HG02884 (cell line): Measurements from ENCODE around the gene SPECC1L.

Experiments used
- ATAC-seq: cut with Tn5 transposase; IDR thresholded peaks from one replicate; pipeline ENCODE4 v1.9.1; 2021; ENCODE audit warnings: mild to moderate bottlenecking, moderate library complexity; ENCODE audit not compliant: unreplicated experiment

SPECC1L gene

DNA sequence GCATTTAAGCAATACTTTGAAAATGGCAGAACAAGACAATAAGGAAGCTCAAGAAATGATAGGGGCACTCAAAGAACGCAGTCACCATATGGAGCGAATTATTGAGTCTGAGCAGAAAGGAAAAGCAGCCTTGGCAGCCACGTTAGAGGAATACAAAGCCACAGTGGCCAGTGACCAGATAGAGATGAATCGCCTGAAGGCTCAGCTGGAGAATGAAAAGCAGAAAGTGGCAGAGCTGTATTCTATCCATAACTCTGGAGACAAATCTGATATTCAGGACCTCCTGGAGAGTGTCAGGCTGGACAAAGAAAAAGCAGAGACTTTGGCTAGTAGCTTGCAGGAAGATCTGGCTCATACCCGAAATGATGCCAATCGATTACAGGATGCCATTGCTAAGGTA lies 51.9 kb downstream of the SPECC1L start:
- ATAC-seq = no peak

DNA sequence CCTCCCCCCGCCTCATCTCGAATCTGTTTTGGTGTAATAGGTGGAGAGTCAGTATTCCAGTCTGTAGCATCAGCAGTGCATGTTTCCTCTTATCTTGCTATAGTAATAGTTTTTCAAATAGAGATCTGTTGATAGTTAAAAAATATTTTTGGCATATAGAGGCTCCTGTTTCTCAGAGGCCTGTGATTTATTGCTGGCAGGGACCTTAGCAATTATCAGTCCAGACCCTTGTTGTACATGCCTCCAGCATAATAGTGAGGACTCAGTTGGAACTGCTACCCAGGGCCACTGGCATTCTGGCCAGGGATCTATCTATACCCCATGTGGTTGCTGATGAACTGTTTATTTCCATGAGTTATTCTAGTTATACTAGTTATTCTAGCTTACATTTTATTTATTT lies 52.6 kb downstream of the SPECC1L start:
- no peak for ATAC-seq

DNA sequence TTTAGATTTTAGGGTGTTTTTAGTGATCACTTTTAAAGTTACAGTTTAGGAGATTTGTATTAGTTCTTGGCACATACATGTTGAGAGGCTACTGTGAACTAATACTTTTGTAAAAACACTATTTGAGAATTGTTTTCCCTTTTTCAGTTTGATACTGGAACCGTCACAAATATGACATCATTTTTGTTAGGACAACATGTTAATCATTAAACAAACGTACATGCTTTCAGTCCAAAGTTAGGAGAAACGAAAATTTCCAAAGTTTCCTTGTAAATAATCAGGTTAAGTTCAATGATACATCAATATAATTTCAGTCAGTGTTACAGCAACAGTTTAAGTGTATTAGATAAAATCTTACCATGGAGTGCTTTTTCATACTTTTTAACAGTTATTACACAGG lies 53.1 kb downstream of the SPECC1L start:
- no peak for ATAC-seq

DNA sequence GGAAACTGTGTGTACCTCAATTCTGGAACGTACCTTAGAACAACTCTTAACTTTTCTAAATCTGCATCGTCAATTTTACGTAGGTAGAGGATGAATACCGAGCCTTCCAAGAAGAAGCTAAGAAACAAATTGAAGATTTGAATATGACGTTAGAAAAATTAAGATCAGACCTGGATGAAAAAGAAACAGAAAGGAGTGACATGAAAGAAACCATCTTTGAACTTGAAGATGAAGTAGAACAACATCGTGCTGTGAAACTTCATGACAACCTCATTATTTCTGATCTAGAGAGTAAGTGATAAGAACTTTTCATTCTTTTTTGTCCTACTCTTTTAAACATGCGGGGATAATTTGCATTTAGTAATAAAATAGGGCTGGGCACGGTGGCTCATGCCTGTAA lies 53.5 kb downstream of the SPECC1L start:
- no peak for ATAC-seq

DNA sequence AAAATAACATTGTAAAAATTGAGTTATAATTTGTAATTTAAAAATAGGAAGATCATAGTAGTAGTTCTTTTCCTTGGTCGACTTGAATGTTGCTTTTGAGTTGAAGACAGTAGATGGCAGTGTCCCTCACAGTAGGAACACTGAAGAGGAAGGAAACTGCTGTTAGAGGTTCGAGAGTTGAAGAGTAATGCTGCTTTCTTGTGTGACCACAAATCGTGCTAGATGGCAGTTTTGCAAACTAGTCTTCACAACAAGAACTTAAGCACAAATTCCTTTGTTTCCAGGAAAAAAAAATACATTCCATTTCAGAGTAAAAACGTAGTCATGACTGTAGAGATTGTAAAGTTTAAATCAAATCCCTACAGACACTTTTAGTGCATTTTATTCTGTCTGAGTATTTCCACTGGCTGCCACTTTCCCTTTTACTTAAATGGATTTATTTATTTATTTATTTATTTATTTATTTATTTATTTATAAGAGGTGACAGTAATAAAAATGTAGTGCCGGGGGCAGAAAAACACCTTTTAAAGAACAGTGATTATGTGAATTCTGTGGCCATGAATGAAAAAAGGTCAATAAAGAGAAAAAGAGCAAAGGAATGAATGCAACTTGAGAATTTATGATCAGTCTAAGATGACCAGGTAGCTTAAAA lies 54.6 kb downstream of the SPECC1L start:
- ATAC-seq = no peak

DNA sequence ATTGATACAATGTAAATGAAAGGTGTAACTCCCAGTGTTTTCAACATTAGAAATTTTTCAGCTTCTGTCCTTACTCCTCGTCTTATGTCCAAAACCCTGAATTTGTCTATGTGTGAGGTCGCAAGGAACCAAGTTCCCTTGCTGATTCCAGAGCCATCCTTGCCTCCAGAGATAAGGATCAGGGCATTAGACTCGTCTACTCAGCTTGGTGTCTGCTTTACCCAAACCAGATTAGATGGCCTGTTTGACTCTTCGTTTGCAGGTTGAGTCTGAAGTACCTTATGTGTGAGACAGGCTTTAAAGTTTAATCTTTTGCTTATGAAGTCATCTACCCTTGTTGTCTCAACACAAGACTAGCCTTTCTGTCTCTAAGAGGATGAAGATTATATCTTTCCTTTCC lies 55.6 kb downstream of the SPECC1L start:
- no peak for ATAC-seq

DNA sequence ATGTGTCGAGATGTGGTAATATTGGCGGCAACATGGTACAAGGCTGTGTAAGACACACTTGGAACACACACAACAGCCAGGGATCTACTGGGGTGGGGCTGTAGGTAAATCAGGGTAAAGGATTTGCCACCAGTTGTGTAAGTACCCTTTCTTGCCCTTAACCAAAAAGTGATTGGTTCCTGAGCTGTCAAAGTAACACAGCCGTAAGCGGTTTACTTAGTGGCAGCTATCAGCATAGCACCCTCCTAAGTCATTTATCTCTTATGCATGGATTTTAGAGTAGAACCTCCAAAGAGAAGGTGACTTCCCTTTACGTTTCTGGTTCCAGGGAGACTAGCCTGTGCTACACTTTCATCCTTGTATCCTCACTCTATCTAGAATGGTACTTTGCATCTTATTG lies 57.2 kb downstream of the SPECC1L start:
- no peak for ATAC-seq

DNA sequence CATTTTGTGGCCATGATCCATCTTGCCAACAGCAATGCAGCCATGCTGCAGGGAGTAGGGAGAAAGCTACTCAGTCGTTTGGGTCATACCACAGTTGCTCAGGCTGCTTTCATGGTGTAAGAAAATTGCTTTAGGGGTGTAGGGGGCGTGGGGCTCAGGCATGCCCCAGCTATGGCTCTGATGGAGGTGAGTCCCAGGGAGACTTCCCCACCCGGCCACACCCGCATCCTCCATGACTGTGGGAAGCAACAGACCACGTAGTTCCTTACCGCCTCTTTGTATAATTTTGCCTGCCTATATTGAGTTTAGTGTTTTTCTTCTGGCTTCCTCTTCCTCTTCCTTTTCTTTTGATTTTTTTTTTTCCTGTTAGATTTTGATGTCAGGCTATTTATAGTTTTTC lies 58.8 kb downstream of the SPECC1L start:
- ATAC-seq = no peak

DNA sequence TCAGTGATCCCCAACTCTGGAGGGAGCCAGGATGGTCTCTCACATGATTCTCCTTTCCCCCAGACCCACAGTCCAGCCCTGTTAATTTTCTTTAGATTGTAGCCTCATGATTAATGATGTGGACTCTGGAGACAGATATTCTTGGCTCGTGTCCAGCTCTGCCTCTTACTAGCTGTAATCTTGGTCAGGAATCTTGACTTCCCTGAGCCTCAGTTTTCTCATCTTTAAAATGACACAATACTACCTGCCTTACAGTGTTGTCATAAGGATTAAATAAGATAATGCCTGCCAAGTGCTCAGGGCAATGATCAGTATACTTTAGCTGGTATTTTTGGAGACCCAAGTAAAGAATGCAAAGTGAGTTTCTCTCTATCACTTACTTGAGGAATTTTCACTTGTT lies 60.0 kb downstream of the SPECC1L start:
- no peak for ATAC-seq

DNA sequence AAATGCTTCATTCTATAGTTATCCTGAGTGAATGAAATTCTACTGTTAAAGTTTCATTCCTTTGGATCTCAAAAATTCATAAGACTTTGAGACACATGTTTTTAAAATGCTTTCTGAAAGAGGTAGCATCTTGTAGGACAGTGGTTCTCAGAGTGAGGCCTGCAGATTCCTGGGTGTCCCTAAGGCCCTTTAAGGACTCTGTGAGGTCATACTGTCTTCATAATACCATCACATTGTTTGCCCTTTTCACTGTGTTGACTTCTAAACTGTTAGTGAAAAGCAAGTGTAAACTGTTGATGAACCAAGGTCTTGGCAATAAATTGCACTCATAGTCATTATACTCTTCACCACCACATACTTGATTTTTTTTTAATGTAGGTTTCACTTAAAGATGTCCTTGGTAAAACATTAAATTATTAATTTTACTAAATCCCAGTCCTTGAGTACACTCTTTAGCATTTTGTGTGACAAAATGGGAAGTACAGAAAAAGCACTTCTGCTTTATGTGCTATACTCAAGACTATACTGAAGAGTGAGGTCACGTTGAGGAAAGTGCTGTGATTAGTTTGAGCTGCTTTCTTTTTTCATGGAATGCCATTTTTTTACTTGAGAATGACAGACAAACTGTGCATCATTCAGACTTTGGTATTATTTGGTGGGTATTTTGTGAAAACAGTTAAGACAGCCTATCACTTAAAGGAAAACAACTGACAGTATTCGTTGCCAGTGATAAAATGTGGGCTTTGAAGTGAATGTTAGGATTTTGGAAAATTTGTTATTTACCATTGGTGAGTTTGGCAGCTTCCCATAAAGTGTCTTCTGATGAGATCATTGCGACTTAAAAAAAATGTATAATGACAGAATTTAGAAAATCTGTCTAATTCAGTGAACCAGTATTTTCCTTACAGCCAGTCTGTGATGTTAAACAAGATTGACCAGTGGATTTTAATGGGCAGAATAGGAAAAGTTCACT lies 61.1 kb downstream of the SPECC1L start:
- no peak for ATAC-seq

DNA sequence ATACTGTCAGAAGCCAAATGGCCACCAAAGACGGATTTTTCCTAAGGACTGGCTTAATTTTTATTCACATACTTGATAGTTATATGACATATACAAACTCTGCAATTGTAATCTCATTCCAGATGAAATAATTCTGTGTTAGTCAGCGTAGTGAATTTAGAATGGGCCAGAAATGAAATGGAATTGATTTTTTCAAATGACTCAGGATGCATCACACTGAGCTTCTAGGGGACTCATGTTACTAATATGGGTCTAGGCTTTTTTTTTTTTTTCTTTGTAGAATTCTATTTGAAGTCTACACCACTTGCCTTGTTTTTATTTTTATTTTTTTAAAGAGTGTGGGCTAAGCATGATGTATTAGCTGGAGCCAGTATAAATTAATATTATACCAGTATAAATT lies 62.7 kb downstream of the SPECC1L start:
- ATAC-seq = no peak

DNA sequence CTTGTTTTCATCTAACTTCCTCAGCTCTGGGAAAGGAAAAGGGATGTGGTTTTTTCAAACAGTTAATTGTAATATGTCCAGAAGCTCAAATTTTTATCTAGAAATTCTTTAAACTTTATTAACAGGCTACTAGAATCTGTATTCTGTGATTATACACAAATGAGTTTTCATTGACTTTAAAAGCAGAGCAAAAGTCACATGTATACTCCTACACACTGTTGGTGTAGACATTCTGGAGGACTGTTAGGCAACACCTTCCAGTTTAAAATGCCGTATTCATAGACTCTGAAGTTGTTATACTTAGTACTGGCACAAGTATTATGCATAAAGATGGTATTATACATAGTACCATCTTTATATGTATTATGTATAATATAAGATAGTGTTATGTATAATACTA lies 64.9 kb downstream of the SPECC1L start:
- ATAC-seq = no peak

DNA sequence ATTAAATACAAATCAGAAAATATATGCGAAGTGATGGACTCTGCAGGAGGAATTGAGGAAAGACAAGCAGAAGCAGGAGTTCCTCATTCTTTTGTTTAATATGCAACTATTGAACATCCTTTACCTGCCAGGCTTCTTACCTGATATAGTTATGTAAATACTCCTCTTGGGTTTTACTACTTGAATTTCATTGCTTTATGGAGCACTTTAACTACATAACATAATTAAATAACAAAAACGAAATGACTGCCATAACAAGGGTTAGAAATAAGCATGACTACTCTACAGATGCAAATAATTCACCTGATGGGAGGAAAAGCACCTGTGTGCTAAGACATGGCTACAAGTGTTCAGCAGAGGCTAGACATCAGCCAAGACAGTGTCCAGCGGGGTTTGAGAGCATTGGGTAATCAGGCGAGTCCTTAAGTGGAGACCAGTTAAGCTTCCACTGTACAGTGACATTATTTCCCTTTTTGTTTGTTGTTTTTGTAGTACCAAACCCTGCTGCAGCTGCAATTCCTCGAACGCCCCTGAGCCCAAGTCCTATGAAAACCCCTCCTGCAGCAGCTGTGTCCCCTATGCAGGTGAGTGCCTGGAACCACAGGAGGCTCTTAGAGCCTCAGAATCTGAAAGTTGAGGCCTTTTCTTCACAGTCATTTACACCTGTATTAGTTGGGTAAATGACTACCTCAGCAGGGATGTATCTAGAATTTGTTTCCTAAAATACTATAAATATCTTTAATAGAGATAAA lies 67.4 kb downstream of the SPECC1L start:
- ATAC-seq = no peak

DNA sequence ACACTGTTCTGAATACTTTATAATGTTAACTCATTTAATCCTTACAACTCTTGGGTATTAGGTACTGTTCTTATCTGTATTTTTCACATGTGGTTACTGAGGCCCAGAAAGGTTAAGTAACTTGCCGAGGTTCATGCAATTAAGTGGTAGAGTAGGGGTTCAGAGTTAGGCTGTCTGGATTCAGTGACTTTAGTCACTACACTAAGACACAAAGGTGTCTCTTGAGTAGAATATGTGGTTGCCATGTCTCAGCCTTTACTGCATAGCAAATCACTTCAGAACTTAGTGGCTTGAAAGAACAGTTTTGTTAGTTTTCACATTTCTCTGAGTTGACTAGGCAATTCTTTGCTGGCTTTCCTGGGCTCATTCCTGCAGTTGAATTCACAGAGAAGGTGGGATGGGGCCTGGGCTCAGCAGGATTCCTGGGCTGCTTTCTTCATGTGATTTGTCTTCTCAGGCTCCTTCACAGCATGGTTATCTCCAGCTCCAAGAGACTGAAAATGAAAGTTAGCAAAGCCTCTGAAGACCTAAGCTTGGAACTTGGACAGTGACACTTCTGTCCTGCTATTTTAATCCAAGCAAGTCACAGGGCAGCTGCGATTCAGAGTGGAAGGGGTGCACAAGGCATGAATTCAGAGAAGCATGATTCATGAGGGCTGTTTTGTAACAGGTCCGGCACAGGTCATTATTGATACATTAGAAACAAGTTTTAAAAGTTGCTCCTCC lies 68.3 kb downstream of the SPECC1L start:
- ATAC-seq = no peak

DNA sequence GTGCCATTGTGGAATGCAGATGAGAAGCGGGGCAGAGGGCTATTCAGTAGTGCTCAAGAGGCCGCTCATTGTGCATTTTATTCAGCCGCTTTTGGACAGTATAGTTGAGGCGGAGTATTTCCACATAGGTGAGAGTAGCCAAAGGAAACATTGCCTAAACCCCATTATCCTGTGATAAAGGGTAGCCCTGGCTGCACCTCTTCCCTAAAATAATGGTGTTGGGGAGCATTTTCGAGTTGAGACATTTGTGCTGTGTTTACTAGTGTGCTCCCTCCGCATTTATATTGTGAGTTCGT lies 68.8 kb downstream of the SPECC1L start:
- ATAC-seq = no peak

DNA sequence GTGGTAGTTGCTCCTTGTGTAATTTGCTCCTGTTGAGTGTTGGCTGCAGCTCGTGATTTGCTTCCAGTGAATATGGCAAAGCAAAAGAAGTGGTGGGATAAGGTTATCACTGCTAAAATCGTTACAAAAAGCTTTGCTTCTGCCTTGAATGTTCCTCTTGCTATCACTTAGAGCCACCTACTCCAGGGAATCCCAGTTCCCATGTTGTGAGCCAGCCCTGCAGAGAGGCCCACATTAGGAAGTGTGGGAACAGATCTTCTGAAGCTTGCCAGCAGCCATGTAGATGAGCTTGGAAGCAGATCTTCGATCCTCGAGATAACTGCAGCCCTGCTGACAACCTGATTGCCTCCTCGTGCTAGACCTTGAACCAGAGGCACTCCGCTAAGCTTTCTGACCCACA lies 71.0 kb downstream of the SPECC1L start:
- ATAC-seq = no peak

DNA sequence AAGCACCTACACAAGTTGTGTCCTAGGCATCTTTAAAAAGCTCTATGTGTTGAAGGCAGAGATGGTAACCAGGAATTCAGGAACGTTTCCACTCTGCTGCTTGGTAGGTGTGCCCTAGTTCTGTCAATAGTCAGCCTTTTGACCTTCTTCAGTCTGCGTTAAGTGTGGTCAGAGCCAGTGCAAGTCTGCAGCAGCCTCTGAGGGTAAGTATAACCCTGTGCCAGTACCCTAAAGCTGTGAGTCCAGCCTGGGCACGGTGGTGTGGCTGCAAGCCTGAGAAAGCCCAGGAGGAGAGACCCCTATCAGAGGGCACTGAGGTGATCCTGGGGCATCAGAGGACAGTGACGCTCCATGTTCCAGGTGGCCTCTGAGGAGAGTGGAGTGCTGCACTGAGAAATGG lies 80.0 kb downstream of the SPECC1L start:
- no peak for ATAC-seq

DNA sequence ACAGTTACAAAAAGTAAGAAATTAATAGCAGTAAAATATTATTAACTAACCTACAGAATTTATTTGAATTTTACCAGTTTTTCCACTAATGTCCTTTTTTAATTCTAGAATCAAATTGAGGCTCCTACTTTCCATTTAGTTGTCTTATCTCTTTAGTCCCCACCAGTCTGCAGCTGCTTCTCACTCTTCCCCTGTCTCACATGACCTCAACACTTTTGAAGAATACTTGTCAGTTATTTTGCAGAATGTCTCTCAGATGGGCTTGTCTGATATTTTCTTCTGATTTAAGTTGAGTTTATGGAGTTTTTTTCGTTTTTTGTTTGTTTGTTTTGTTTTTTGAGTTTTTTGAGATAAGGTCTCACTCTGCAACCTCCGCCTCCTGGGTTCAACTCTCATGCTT lies 82.5 kb downstream of the SPECC1L start:
- ATAC-seq = no peak

DNA sequence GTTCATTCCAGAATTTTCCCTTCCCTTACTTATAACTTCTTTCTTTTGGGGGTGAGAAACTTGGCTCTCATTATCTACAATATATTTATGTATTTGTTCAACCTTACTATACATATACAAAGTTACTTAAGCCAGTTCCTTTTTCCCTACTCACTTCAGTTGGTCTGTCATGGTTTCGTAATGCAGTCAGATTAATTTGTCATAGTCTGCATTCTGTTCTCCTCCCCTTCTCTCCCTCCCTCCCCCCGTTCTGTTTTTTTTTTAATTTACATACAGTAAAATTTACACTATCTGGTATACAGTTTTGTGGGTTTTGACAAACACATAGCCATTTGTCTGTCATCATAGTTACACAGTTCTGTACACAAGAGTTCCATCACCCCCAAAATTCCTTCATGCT lies 84.9 kb downstream of the SPECC1L start:
- ATAC-seq = no peak

DNA sequence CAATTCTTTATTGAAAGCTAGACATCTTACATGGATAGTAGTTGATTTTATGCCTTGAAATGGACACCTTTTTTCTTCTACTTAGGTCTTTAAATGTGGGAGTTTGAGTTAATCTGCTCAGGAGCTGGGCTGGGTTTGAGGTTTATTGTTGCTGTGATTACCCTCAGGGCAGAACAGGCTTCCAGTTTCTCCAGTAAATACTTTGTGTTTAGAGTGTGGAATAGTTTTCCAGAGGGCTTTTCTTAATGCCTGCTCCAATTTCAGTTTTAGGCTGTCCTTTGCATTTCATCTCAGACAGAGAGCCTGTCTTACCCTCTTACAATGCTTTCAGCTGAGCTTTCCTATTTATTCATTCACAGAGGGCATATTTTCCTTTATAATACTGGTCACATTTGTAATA lies 86.9 kb downstream of the SPECC1L start:
- ATAC-seq = no peak

DNA sequence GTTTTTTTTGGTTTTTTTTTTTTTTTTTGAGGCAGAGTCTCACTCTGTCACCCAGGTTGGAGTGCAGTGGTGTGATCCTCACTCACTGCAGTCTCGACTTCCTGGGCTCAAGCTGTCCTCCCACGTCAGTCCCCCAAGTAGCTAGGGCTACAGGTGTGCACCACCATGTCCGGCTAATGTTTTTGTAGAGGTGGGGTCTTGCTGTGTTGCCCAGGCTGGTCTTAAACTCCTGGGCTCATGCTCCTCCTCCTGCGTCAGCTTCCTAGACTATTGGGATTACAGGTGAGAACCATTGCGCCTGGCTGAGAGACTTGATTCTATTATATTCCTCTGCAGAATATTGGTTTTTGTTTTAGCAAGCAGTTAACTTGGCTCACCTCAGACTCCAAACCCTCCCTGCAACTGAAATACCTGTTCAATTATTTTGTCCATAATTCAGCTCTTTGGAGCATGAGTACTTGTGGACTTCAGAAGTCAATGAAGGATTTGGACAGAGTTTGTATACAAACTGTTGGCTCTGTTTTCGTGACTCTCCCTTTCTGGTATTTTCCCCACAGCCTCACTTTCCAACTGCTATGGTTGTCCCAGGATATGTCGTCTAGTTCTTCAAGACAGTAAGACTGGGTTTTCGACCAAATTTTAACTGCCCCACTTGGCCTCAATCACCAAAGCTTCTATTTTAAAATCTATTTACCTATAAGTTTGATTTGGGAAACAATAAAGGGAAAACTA lies 87.6 kb downstream of the SPECC1L start:
- ATAC-seq = no peak
